HPDE6-E6E7 (cell line): ENCODE data around the gene FMNL2.

Experiments
- DNase-seq: peaks from one replicate; pipeline ENCODE4 v3.0.0; 2011; ENCODE audit warnings: missing footprints; ENCODE audit errors: extremely low spot score

FMNL2 gene

GRCh38 chr2:152647552-152647951, 312.6 kb downstream of the FMNL2 start:
- no peak for DNase-seq

GRCh38 chr2:152648336-152648735, 313.4 kb downstream of the FMNL2 start:
- no peak for DNase-seq

- no peak for DNase-seq
These were observed 315.0 kb downstream of the FMNL2 start for GRCh38 chr2:152649997-152650396.

DNA sequence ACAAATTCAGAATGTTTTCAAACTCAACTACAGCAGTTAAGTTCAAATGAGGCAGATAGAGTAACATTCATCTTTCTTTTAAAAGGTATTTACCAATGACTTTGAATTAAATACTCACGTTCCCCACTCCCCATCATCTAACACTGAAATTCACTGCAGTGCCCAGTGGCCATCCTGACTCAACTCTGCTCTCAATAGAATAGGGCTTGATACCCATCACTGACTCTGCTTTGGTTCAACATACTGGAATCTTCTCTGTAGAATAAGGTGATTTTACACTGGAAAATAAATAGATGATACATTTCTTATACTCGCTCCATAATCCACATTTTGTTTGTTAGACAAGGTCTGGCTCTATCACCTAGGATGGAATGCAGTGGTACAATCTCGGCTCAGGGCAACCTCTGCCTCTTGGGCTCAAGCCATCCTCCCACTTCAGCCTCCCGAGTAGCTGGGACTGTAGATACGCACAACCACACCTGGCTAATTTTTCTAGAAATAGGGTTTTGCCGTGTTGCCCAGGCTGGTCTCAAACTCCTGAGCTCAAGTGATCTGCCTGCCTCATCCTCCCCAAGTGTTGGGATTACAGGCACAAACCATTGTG, 315.9 kb downstream of the FMNL2 start:
- DNase-seq: no peak

- no peak for DNase-seq
These were observed 316.9 kb downstream of the FMNL2 start for GRCh38 chr2:152651834-152652233.

GRCh38 chr2:152655880-152656279, 320.9 kb downstream of the FMNL2 start:
- DNase-seq: no peak

GRCh38 chr2:152657043-152657442, 322.1 kb downstream of the FMNL2 start:
- DNase-seq: no peak

GRCh38 chr2:152658221-152658620, 323.2 kb downstream of the FMNL2 start:
- DNase-seq: no peak

DNA sequence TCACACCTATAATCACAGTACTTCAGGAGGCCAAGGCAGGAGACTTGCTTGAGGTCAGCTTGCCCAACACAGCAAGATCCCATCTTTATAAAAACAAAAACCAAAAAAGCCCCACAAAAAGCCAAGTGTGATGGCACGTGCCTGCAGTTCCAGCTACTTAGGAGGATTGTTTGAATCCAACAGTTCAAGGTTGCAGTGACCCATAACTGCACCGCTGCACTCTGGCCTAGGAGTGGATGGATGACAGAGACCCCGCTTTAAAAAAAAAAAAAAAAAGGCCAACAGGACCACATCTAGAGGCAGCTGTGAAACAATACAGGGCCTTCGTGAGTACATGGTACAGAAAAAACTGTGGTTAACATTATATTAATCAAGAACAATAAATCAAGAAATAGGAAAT, 326.1 kb downstream of the FMNL2 start:
- DNase-seq: no peak

DNA sequence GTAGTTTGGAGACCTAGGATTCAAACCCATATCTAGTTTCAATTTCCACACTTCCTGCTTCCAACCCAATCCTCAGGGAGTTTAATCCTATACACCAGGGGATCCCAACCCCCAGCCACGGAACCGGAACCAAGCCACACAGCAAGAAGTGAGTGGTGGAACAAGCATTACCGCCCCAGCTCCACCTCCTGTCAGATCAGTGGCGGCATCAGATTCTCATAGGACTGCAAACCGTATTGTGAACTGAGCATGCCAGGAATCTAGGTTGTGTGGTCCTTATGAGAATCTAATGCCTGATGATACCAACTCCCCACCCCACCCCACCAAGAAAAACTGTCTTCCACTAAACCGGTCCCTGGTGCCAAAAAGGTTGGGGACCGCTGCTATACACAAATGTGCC, 329.8 kb downstream of the FMNL2 start:
- DNase-seq: no peak

DNA sequence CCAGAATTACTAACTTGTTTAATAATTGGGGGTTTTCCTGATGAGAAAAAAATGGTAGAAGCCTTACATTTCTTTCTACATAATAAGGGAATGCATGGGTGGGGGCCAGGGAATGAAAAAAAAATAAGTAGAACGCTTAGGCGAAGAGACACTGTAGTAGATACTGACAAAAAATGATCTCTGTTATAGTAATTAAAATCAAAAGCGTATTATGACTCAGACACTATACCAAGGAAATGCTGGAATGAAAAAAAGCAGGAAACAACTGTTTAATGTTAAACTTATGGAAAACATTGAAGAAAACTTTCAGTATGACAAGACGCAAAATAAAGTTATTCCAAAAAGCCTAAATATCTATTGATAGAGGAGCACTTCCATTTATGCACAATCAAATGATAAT, 339.4 kb downstream of the FMNL2 start:
- no peak for DNase-seq

DNA sequence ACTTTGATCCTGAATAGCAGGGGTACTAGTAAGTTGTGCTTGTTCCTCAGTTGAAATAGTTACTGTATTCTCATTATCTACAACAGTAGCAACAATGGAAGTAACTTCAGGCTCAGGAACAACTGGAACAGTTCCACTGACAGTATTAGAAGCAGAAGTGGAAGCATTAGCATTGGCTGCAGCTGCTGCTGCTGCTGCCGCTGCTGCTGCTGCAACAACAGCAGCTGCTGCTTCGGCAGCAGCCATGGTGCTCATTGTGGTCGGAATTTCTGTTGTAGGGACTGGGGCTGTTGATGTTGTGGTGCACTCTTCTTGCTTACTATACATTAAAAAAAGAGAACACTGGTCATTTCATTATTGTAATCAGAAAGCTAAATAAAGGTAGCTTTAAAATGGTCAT, 341.5 kb downstream of the FMNL2 start:
- no peak for DNase-seq

- DNase-seq: no peak
These were observed 343.8 kb downstream of the FMNL2 start for GRCh38 chr2:152678808-152679207.

DNA sequence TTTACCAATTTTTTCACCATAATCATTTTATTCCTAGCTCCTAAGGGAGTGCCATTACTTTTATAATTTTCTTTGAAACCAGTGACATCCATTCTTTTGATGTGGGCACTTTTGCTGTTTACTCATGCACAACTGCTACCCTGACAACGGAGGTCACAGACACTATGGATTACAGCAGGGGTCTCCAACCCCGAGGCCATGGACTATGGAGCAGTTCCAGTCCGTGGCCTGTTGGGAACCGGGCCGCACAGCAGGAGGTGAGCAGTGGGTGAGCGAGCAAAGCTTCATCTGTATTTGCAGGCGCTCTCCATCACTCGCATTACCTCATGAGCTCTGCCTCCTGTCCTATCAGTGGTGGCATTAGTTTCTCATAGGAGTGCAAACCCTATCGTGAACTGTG, 347.7 kb downstream of the FMNL2 start:
- DNase-seq: no peak

DNA sequence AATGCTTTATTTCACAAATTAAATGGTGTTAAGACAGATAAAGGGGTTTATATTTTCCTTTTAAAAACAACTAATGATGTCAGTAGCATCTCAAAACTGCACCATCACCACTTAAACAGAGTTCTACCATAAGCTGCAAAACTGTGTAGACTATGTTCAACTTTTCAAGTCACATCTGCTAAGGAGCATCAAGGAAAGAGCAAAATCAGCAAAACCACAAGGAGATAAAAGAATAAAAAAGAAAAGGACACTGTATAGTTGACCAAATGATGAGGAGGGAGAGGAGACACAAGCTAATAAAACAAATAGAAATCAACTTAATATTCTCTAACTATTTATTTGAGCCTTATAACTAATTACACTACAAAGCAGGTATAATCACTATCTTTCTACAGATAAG, 348.4 kb downstream of the FMNL2 start:
- DNase-seq: no peak

GRCh38 chr2:152686321-152686720, 351.3 kb downstream of the FMNL2 start:
- DNase-seq: no peak

DNA sequence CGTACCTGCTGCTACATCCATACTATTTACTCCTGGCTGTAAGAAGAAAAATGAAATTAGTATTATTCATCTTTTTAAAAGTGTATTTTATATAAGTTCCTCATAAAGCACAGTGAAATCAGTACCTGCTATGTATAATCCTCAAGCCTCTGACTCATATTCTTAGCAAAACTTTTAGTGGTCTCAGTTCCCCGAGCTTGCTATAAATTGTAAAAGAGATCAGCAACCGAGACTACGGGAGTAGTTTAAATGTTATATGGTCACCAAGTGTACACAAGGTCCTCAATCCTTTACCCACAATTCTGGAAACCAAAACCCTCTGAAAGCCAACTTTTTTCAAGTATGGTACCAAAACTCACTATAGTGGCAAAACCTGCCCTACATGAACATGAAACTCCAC, 358.1 kb downstream of the FMNL2 start:
- DNase-seq: no peak

DNA sequence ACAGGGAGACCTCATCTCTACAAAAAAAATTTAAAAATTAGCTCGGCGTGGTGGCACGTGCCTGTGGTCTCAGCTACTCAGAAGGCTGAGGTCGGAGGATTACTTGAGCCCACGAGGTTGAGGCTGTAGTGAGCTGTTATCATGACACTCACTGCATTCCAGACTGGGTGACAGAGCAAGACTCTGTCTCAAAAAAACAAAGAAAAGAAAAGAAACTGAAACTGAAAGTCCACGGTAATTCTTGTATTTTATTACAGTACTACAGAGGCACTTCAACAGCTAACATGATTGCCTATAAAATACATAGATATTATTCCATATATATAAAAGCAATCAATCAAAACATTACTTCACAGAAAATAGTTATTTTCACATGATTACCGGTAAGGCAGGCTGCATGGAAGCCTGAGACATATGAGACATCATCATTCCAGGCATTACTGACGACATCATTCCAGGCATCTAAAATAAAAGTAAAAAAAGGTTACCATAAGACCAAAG, 359.2 kb downstream of the FMNL2 start:
- DNase-seq: no peak

- no peak for DNase-seq
These were observed 360.8 kb downstream of the FMNL2 start for GRCh38 chr2:152695763-152696162.

DNA sequence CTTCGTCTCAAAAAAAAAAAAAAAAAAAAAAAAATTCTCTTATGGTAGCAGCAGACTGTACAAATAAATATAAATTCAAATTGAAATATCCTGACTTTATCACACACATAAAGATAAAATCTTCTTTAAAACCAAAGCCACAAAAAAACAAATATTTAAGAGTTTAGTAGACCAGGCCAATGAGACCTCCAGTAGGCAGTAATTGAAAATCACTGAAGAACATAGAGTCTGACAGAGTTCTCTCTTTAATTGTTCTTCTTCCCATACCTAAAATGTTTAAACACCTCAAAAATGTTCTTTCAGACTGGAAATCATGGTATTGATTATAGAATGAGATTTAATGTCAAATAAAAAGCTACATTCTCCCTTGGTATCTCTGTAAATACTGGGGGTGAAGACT, 361.5 kb downstream of the FMNL2 start:
- no peak for DNase-seq
